GM21723 (cell line): Measurements from ENCODE around the gene CPNE4.

Source experiments
- ATAC-seq: cut with Tn5 transposase; IDR thresholded peaks from one replicate; pipeline ENCODE4 v1.9.1; 2021; ENCODE audit warnings: mild to moderate bottlenecking, moderate library complexity; ENCODE audit not compliant: unreplicated experiment

The CPNE4 gene

DNA sequence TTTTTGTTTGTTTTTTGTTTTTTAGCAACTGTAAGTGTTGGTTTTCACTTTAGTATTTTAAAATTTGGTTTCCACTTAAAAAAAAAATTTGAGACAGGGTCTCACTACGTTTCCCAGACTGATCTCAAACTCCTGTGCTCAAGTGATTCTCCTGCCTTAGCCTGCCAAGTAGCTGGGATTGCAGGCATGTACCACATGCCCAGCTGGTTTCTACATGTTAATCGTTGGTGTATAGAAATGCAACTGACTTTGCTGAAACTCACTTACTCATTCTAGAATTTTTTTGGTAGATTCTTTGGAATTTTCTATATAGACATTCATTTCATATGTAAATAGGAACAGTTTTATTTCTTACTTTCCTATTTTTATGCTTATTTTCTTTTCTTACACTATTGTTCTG lies 287.3 kb downstream of the CPNE4 start:
- no peak for ATAC-seq

DNA sequence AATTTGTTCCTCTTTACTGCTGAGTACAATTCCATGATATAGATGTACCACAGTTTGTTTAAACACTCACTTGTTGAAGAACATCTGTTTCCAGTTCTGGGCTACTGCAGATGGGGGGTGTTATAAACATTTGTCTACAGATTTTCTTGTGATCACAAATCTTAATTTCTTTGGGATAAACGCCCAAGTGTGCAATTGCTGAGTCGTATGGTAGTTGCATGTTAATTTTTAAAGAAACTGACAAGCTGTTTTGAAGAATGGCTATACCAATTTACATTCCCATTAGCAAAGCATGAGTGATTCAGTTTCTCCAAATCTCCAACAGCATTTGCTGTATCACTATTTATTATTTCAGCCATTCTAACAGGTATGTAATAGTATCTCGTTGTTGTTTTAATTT lies 290.0 kb downstream of the CPNE4 start:
- ATAC-seq: no peak

DNA sequence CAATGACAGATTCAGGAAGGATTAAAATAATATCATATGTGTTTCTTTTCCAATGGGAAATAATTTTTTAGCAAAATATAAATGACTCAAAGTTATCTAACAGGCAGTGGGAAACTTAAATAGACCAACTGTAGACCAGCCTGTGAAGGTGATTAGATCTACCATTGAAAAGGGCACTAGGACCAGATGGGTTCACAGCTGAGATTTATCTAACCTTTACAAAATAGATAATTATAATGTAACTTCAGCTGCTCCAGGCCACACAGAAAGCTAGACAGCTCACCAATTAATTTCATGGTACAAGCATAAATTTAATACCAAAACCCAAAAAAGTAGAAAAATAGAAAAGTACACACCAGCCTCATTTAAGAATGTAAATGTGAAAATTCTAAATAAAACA lies 291.7 kb downstream of the CPNE4 start:
- no peak for ATAC-seq

DNA sequence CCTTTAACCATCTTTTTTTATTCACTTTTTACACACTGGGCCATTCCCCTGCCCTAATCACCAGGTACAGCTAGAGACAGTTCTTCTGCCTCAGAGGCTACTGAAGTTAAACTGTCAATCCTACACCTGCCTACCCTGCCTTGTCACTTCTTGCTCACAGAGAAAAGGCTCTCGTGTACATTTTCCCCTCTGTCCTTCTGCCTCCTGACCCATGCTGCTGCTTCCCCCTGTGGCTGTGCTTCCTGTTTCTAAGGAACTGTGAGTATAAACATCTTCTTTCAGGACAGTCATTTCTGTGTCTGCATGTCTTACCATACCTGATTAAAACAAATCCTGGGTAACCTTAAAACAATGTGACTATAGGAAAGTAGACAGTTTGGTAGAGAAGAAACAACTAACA lies 295.6 kb downstream of the CPNE4 start:
- no peak for ATAC-seq

DNA sequence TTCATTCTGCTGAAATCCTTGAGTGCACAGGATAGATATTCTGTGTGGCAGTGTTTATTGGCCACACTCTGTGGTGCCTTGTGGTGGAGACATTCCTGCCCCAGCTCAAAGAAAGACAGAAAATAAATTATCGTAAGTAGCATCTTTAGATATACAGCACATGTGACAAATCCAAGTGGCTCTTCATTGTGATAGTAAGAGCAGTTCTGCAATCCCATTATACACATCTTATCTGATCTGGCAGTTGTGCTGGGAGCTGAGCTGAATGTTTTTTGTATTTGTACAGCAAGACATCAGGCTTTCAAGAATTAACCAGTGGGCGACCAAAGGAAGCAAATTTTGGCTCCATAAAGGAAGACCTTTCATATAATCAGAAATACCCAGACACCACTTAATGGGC lies 296.7 kb downstream of the CPNE4 start:
- no peak for ATAC-seq

DNA sequence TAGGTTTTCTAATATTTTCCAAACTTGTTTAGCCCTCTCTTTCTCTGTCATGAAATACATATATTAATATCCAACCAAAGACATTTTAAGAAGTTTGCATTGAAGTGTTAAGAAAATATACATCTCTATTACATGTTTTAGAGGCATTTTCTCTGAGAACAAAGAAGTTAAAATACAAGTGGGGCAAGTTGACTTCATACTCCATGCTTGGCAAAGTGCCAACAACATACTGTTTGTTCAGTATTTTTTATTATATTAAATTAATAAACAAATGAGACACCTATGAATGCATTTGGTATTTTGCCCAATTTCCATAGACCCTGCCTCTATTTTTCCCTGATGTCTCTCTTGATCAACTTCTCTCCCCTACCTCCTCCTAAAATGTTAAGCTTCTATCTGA lies 299.3 kb downstream of the CPNE4 start:
- no peak for ATAC-seq

DNA sequence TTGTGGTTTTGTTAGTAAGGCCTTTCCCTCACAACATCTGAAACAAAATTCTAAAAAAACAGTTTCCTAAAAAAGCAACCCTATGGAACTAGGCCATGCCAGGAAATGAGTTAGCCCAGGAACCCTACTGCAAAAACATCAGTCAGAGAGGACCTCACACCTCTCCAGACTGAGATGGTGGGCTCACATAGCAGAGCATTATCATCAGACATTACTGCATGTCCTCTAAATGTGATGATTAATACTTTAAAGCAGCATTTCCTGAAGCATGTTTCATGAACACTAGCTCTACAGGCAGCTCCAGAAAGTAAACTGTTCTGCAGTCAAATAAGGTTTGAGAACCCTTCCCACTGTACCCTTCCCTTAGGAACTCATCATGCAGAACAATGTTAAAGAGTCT lies 299.7 kb downstream of the CPNE4 start:
- ATAC-seq: no peak

DNA sequence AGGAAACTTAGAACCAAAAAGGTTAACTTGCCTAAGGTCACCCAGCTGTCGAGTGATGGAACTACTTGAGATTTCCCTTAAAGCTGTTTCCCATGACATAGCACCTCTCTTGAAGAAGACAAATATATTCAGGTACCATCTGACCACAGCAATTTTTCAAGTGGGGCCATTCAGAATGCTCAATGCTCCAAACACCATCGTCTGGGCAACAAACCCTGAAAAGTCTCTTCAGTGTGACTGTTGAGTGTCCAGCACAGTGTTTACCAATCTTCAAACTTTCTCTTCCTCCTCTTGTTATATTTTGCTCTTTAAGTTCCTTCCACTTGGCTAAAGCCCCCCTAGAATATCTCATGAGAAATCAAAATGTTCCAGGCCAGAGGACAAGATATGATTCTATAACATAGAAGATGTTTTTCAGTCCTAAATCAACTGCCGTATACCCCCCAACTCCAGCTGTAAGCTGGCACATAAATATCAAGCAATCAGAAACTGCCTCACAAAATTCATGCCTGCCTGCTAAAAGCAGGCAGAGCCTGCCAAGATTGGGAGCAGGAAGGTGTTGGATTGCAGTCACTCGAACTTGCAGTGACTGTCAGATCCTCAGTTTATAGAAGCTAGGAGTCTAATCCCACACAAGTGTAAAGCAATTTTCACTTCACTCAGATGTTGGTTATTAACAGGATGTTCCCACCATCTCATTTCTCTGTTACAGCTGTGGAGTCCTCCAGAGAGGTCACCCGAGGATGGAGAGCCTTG lies 301.6 kb downstream of the CPNE4 start:
- ATAC-seq: no peak

DNA sequence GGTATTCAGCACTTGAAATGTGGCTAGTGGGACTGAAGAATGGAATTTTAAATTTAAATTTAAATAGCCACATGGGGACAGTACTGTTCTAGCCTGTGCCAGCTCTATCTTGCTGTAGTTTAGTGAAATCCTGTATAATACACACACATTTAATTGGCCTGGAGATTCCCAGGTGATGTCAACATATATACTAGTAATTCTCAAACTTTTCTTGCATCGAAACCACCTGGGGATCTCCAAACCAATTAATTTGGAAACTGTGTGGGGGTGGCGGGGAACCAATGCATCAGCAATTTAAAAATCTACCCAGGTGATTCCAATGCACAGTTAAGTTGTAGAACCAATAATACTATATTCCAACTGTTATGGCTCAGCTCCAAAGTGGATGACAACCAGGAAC lies 303.1 kb downstream of the CPNE4 start:
- no peak for ATAC-seq

DNA sequence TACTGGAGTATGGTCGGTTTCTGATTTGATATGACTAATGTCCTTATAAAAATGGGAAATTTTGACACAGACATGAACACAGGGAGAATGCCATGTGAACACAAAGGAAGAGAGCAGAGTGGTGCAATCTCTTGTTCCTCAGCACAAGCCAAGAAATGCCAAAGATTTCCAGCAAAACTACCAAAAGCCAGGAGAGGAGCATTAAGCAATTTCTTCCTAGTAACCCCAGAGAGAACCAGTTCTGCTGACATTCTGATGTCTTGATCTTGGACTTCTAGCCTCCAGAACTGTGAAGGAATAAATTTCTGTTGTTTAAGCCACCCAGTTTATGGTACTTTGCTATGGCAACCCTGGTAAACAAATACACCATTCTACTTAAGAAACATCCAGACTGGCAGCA lies 304.2 kb downstream of the CPNE4 start:
- no peak for ATAC-seq

DNA sequence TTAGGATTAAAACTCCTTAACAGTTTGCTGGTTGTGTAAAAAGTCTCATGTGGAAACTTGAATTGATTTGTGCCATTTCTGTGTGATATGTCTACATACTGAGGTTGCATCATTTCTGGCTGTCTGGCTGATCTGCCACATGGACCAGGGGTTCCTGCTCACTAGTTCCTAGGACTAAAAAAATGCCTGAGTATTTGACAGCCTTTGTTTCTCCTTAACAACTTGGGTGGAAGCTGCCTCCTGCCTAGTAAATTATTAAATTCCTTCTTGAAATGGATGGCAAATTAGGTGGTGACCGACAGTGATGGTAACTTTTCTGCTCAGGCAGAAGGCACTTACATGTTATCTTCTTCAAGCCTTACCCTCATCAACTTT lies 305.2 kb downstream of the CPNE4 start:
- ATAC-seq: no peak

DNA sequence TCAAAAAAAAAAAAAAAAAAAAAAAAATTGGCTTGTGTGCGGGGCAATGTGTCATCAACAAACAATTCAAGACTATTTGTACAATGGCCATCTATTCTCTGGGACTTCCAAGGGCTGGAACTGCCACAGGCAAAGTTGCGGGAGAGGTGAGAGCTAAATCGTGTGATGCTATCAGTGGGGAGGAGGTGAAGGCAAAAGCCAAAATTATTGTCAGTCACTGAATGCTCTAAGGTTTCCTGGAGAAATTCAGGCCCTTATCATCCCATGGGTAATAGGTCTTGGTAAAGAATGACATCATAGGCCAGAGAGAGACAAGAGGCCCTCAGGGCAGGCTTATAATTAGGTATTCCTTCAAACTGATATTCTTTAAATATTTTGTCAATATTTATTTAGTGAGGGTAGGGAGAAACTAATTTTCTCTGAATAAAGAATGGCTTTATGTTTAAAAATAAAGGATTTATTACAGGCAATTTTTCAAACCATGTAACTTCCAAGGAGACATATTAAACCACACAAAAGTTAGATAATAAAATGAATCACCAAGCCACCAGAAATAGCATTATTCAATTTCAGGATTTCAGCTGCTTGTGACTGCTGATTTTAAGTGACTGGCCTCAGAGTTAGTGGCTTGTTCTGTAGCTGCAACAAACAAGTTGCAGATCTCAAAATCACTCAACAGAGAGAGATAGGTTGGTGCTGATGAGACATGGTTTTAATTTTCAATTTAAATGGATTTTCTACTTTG lies 305.7 kb downstream of the CPNE4 start:
- no peak for ATAC-seq

DNA sequence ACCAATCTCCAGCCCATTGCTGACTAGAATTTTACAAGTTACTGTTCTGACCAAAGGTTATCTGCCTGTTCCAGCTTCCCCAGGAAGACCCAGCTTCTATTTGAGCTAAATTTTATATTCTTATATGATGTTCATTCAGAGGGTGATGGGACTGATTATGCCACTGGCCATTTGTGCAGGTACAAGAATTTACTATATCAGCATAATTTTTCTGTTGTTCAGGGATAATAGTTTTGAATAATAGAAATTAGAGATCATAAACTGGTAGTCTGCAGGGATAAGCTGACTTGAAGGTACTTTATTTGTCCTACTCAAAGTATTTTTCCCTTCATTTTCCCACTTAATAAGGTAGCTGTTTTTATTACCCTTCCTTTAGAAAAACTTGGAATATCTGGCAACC lies 309.4 kb downstream of the CPNE4 start:
- ATAC-seq: no peak

DNA sequence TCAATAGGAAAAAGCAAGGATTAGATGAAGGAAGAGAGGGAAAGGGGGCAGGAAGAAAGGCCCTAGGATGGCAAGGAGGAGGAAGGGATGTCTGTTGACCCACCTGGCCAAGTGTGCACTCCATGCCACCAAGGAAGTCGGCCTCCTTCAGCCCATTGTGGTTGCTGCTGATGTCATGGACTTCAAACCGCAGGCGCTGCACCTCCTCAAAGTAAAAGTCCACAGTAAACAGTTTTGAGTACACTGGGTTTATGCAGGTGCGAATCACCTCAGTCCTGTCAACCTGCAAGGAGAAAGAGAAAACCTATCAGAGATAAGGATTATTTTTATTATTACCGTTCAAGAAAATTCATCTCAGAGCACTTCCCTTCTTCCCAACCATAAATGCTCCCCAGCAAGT lies 311.5 kb downstream of the CPNE4 start:
- ATAC-seq: no peak

DNA sequence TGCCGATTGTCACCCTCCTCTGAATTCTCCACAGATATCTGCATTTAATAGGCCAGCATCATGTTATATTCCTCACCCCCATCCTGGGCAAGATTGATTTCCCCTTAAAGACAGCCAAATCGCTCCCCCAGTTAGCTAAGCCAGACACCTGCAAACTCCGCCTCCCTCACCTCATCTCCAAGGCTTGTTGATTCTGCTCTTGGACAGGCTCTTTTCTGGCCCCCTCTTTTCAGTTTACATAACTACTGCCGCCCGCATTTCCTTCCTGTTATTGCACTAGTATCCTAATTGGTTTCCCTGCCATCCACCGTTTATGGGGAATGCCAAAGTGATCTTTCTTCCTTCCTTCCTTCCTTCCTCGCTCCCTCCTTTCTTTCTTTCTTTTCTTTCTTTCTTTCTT lies 317.3 kb downstream of the CPNE4 start:
- no peak for ATAC-seq

DNA sequence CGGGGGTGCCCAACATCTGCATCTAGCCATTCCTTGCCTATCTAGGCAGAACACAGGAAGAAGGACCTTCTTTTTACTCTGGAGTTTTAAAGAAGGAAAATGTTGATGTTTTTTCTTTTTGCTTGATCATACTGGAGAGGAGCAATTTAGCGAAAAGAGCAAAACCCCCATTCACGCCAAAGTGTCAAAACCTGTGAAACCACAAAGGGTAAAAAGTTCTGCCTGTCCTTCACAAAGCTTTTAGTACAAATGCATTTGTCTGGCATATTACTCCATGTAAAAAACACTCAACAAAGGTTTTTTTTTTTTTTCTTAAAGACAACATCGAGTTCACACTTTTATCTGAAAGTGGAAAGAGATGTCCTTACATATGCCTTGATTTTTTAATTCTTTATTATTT lies 317.9 kb downstream of the CPNE4 start:
- ATAC-seq: no peak

DNA sequence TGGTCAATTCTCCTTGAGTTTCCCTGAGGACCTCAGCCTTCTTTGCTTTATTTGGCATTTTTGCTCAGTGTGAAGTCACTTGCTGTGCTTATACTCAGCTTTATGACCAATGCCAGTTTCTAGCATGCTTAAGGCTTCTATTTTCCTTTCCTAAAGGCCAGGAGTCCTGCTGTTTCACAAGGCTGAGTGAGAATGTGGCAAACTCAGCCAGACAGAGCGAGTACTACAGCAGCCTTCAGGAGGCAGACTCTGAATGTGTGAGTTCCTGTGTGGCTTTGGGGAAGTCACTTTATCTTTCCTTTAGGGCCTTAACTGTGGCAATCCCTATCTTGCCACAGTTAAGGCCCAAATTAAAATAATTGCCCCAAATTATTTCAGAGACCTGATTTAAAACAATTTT lies 318.8 kb downstream of the CPNE4 start:
- ATAC-seq: no peak

DNA sequence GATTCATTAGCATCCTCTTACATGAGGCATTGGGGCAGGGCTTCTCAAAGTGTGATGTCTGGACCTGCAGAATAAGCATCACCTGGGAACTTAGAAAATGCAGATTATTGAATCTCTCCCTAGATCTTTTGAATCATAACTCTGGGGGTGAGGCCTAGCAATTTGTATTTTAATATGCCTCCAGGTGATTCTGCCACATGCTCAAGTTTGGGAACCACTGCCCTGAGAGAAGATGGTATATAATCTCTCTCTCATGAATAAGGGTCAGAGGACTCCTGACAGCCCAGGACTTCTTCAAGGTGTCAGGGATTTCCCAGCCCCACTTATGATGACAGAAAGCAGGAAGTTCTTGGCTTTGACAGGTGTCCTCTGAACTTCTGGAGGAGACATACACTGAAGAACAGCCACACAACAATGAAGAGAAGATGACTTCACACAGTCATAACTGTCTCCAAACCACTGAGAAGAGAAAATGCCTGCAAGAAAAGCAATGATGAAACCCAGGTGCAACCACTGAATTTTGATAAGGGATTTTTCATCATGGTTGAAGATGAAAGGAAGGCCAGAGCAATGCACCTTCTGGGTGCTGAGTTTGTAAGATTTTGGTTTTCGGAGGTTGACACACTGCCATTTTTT lies 320.1 kb downstream of the CPNE4 start:
- peak; percentile 97 for ATAC-seq

DNA sequence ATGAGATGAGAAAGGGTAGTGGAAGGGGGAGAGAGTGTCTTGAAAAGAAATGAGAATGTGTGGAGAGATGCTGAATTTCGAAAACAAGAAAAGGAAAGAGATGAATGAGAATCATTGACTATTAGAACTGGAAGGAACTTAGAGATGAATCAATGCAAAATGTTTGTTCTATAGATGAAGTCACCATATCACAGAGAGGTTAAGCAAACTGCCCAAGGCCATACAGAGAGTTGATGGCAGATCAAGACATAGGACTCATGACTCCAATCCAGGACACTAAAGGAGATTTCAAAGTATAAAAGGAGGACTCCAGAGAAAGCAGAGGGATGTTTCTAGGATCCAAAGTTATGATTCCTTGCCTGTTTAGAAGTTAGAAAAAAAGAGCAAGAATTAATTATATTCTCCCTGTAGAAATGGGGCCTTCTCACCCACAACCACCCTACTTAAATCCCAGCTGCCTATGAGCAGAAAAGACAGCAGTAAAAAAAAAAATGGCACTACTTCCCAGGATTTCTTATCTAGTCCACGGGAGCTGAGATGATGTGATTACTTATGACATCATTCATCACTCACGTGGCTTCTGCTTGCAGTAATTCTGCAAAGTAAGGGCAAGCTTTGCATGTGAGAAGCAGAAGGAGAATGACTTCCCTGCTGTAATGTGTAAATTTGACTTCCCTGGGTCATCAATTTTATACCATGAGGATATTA lies 321.2 kb downstream of the CPNE4 start:
- ATAC-seq: no peak

DNA sequence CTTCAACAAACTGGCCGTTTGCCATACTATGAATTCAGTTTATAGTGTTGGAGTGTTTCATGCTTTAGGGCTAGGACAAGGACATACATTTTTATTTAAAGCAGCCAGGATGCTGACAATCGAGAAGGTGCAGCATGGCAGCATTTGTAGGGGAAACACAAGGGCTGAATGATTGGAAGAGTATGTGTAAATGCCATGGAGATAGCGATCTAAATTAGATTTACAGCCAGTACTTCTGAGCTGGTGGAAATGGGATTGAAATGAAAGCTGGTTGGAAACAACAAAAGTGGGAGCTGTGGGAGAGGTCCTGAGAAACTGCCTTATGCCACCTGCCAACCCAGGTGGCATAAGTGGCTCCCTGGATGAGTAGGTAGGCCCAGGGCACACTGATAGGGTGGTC lies 322.2 kb downstream of the CPNE4 start:
- no peak for ATAC-seq

DNA sequence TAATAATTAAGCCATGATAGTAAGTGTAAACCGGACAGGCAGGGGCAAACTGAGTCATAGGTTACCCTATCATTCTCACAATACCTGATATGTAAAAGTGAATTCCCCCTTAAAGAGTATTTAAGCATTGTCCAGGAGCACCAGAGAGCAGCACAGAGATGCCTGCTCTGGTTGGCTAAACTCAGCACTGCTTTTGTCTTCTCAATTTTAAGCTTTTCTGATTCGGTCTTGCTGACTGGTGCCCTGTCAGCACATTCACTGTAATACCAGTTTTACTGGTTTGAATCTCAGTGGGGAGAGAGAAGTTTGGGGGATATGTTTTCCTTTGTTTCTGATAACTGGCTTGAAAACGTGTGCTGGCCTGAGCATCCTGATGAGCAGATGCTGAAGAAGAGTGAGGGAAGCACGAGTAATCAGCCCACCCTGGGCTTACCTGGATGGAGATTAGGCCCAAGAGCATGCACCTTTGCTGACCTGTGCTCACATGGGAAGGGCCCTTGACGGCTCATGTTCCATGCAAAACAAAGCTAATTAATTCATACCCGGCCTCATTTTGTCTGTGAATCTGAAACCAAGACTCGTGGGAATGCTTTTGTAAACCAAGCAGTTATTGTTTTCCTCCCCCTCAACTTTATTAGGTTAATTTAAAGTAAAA lies 323.6 kb downstream of the CPNE4 start:
- ATAC-seq: no peak
